Keratinocyte (primary cell): ENCODE results near the gene ALDH1A3. TPM values are rescaled to one million over a fixed set of nuclear protein-coding genes. Genes with fewer than 3 reads are reported as not detected.

Experiments
- DNase-seq: peaks from one replicate; pipeline ENCODE4 v3.0.0-alpha.2; 2011; ENCODE audit warnings: low read depth, missing footprints, low spot score
- FAIRE-seq: peaks from 2 replicates; lab custom pipeline; 2011; peaks lifted over from hg19 to GRCh38; lab: Jason Lieb, UNC
- H2AFZ ChIP-seq: 2 replicates; pipeline ENCODE4 v1.6.0; 2012; ENCODE audit warnings: low read length, control low read depth, inconsistent platforms; ENCODE audit not compliant: control insufficient read depth
- H3K27ac ChIP-seq: 2 replicates; pipeline ENCODE4 v1.5.1; 2011; ENCODE audit warnings: low read length; ENCODE audit not compliant: control insufficient read depth, insufficient read depth
- H3K27me3 ChIP-seq: 3 replicates; pipeline ENCODE4 v1.6.0; 2011; ENCODE audit warnings: low read length; ENCODE audit not compliant: control insufficient read depth, insufficient read depth; ENCODE audit errors: extremely low read depth
- H3K36me3 ChIP-seq, 2 experiments: 2 replicates in 1 of 2; 3 replicates in 1 of 2; pipeline ENCODE4 v1.5.1; 2011; ENCODE audit warnings: low read length in 2 of 2, mild to moderate bottlenecking in 1 of 2; ENCODE audit not compliant: control insufficient read depth in 2 of 2, insufficient read depth in 2 of 2; ENCODE audit errors: extremely low read depth in 1 of 2
- H3K4me1 ChIP-seq: 3 replicates; pipeline ENCODE4 v1.5.1; 2011; ENCODE audit warnings: low read length; ENCODE audit not compliant: control insufficient read depth, insufficient read depth; ENCODE audit errors: extremely low read depth
- H3K4me2 ChIP-seq: 3 replicates; pipeline ENCODE4 v1.6.0; 2011; ENCODE audit warnings: low read depth, low read length; ENCODE audit not compliant: control insufficient read depth, insufficient read depth; ENCODE audit errors: extremely low read depth
- H3K4me3 ChIP-seq, 3 experiments: fragments of 200-600 bp in 1 of 3; sonication (generic) in 1 of 3; 2 replicates in 2 of 3; 3 replicates in 1 of 3; pipeline ENCODE4 v1.5.1; 2011 to 2016; ENCODE audit warnings: low read length in 3 of 3, mild to moderate bottlenecking in 3 of 3, control low read depth in 2 of 3, inconsistent platforms in 1 of 3, low read depth in 1 of 3, mixed read lengths in 1 of 3, mixed run types in 1 of 3, moderate library complexity in 1 of 3; ENCODE audit not compliant: control insufficient read depth in 2 of 3, insufficient read depth in 2 of 3; ENCODE audit errors: extremely low read depth in 1 of 3
- H3K79me2 ChIP-seq: 2 replicates; pipeline ENCODE4 v1.6.0; 2012; ENCODE audit warnings: low read length; ENCODE audit not compliant: control insufficient read depth, insufficient read depth
- H3K9ac ChIP-seq: 3 replicates; pipeline ENCODE4 v1.6.0; 2011; ENCODE audit warnings: low read length; ENCODE audit not compliant: control insufficient read depth, insufficient read depth; ENCODE audit errors: extremely low read depth
- H3K9me1 ChIP-seq: 3 replicates; pipeline ENCODE4 v1.6.0; 2011; ENCODE audit warnings: low read length; ENCODE audit not compliant: control insufficient read depth, insufficient read depth; ENCODE audit errors: extremely low read depth
- H3K9me3 ChIP-seq: 2 replicates; pipeline ENCODE4 v1.5.1; 2012; ENCODE audit warnings: low read depth, low read length; ENCODE audit not compliant: control insufficient read depth
- H4K20me1 ChIP-seq: 3 replicates; pipeline ENCODE4 v1.6.0; 2011; ENCODE audit warnings: low read length; ENCODE audit not compliant: control insufficient read depth, insufficient read depth; ENCODE audit errors: extremely low read depth
- CTCF ChIP-seq, 3 experiments: IDR thresholded peaks in 1 of 3; conservative IDR thresholded peaks in 1 of 3; optimal IDR thresholded peaks in 1 of 3; 2 replicates in 2 of 3; 3 replicates in 1 of 3; pipeline versions ENCODE3 to v1.5.1; 2011; ENCODE audit warnings: low read length in 3 of 3, mild to moderate bottlenecking in 3 of 3, moderate library complexity in 2 of 3, control low read depth in 1 of 3, inconsistent platforms in 1 of 3; ENCODE audit not compliant: insufficient read depth in 2 of 3; ENCODE audit errors: extremely low read depth in 1 of 3
- EZH2 ChIP-seq: IDR thresholded peaks from one replicate; pipeline ENCODE4 v1.6.1; 2012; ENCODE audit warnings: inconsistent platforms, mild to moderate bottlenecking, low read length, moderate library complexity
- dilution Hi-C: fragments of 300-500 bp; cut with MboI; formaldehyde crosslinking; loops from one replicate; pipeline ENCODE4 v1.7.0; 2020; ENCODE audit warnings: low sequenced_read_pairs; ENCODE audit not compliant: extremely low pct_ligation_motif_present
- polyA plus RNA-seq, 5 experiments: library from polyadenylated mRNA; depleted of rRNA in 3 of 5; stranded (reverse) in 3 of 5; stranded (forward) in 1 of 5; unstranded in 1 of 5; fragments of >200 nt; gene quantifications; 1 replicate in 1 of 5; 2 replicates in 3 of 5; 3 replicates in 1 of 5; pipeline versions ENCODE4 v1.2.1 to v1.2.3, GENCODE V29; 2011 to 2012; ENCODE audit warnings: missing spikeins in 2 of 5, low read depth in 1 of 5, low replicate concordance in 1 of 5
- small RNA-seq, 3 experiments: library from RNA; depleted of rRNA; stranded (forward); fragments of <200 nt; gene quantifications; one replicate each; pipeline ENCODE3, GENCODE V24; 2012; ENCODE audit warnings: low read depth in 3 of 3, low replicate concordance in 1 of 3; ENCODE audit not compliant: insufficient read length in 3 of 3

Gene ALDH1A3
- polyA plus RNA-seq, 1 donor (not counting 4 experiments of a cell fraction or from before 2014, with no cell fraction given) = 218 TPM

- no peak overlapping the region for H3K4me3 ChIP-seq
- no peak overlapping the region for H3K9ac ChIP-seq
- no peaks in the 10 kb centered on the region for H3K9me1 ChIP-seq
- TF ChIP-seq EZH2 (no peak), CTCF (optimal IDR thresholded peaks at IDR 0.05 in 1 of 3, IDR thresholded peaks at IDR 0.05 in 1 of 3, conservative IDR thresholded peaks at IDR 0.05 in 1 of 3; ENCODE audit: extremely low read depth in 1 of 3, insufficient read depth in 2 of 3, low read length in 3 of 3) (no peak)
- H3K36me3 ChIP-seq = no peaks in the 10 kb centered on the region
- no peak for DNase-seq
- no peaks in the 10 kb centered on the region for H3K79me2 ChIP-seq
- no peaks in the 10 kb centered on the region for H4K20me1 ChIP-seq
- H3K27ac ChIP-seq = no peak overlapping the region
- H3K4me1 ChIP-seq = no peaks in the 10 kb centered on the region
- dilution Hi-C loops = no loop called here
- no peaks in the 10 kb centered on the region for H3K9me3 ChIP-seq
- H3K4me2 ChIP-seq = no peak overlapping the region
- no peaks in the 10 kb centered on the region for H3K27me3 ChIP-seq
- FAIRE-seq = no peak
- H2AFZ ChIP-seq = no peak overlapping the region
Observed at GRCh38 chr15:100958326-100959065, 78.9 kb downstream of the ALDH1A3 start.

DNA sequence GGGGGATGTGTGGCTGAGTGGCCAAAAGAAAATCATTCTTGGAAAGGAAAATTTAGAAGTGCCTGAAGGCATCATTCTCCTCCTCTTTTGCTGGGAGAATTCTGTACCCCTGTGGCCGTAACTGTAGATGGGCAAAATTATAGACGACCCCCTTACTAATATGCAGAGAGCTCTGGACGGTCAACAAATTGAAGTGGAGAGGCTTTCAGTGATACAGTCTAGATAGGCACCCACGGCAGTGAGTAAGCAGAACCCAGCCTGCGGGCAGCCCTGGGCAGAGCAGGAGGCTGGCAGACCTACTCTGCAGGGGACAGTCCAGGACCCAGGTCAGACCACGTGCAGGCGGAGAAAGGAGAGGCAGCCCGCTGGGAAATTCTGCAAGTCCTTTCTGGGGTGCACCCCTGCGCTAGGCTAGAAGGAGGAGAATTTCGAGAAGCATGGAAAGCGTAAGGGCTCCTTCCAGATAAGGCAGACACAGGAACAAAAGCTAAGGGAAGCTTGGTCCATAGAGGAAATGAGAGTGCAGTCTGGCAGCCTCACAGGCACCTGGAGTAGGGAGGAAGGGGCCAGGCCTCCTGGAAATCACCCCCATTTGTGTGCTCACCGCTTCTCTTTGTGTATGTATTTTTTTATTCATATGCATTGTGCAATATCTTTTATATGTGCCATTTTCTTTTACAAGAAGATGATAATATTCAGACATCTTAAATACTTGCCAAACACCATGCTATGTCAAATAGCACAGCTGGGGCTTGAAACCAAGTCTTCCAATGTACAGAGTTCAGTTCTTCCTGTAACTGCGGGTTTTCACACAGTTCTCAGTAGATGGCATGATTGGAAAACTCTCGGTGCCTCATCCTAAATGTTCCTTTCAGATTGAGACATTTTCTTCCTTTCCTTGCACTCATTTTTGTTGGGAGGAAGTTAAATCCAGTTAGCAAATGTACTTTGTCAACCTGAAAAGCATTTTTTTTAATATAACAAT is 79.7 kb downstream of the ALDH1A3 start:
- Histone ChIP-seq H3K4me3 (no peak overlapping the region), H3K27me3 (no peaks in the 10 kb centered on the region), H3K4me2 (no peak overlapping the region), H3K4me1 (no peaks in the 10 kb centered on the region), H3K9ac (no peak overlapping the region), H3K36me3 (no peaks in the 10 kb centered on the region), H3K9me3 (no peaks in the 10 kb centered on the region), H3K27ac (no peak overlapping the region), H4K20me1 (no peaks in the 10 kb centered on the region), H3K79me2 (no peaks in the 10 kb centered on the region), H2AFZ (no peak overlapping the region), H3K9me1 (no peaks in the 10 kb centered on the region)
- TF ChIP-seq EZH2 = no peak
- no peak for TF ChIP-seq CTCF (optimal IDR thresholded peaks at IDR 0.05 in 1 of 3, IDR thresholded peaks at IDR 0.05 in 1 of 3, conservative IDR thresholded peaks at IDR 0.05 in 1 of 3; ENCODE audit: extremely low read depth in 1 of 3, insufficient read depth in 2 of 3, low read length in 3 of 3)
- dilution Hi-C loops = no loop called here
- FAIRE-seq = no peak
- DNase-seq = no peak

Small RNA genes lying within 50 kb of the gene (small RNA-seq; reads per million reads assigned to genes)
- gene AC015712.3 = 0 reads per million in 3 experiments

Other genes starting within 250 kb of the ALDH1A3 start
- 5.9 to 8.4 TPM (median 6.2 TPM) in 3 replicates for gene LRRK1, start 39.5 kb downstream of the ALDH1A3 start, polyA plus RNA-seq